ENCODE measurements around the gene LLGL1. TPM values are rescaled to one million over a fixed set of nuclear protein-coding genes. Genes with fewer than 3 reads are reported as not detected.

LLGL1 gene
- total RNA-seq, 1 donor from 2014 or later = 61.2 TPM

DNA sequence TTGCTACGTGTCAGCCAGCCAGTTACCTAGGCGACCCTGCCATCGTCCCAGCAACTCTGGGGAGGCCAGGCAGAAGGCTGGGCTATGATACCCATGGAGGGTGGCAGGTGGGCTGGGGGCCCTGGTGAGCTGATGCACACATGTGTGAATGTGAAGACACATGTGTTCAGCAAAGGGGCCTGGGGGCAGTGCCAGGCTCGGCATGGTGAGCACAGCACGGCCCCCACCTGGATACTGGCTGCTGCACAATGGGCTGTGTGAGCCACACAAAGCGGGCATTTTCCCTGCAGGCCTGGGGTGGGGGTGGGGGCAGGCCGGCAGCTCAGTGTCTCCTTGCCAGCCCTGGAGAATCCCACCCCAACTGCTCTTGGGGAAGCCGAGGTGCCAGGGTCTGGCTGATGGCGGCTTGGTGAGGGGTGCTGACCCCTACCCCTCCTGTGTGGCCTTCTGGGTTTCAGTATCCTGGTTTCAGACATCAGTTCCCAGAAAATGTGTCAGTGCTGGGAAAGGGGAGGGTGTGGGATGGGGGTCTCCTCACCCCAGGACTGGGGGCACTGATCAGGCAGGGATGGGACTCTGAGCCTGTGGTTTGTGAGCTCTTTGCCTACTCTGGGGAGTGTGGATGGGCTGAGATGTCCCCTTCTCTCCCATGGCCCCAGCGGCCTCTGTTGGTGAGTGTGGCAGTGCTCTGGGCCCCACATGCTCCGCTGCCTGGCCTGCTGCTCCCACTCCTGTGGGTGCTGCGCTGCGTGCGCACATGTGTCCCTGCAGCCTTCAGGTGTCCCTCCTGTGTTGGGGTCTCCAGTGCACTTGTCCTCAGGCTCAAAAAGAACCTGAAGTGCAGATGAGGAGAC lies 5.1 kb downstream of the LLGL1 start:
- H3K9me3 Mint-ChIP-seq = no peaks in the 10 kb centered on the region
- peaks cover 30% of the 10 kb centered on the region for H3K4me1 Mint-ChIP-seq (ENCODE audit: unreplicated experiment)
- H3K4me3 Mint-ChIP-seq = no peak overlapping the region
- DNase-seq (ENCODE audit: extremely low spot score, unreplicated experiment) = no peak
- no peaks in the 10 kb centered on the region for H3K27me3 Mint-ChIP-seq
- H3K36me3 Mint-ChIP-seq = no peaks in the 10 kb centered on the region
- TF ChIP-seq, protein P1, sequence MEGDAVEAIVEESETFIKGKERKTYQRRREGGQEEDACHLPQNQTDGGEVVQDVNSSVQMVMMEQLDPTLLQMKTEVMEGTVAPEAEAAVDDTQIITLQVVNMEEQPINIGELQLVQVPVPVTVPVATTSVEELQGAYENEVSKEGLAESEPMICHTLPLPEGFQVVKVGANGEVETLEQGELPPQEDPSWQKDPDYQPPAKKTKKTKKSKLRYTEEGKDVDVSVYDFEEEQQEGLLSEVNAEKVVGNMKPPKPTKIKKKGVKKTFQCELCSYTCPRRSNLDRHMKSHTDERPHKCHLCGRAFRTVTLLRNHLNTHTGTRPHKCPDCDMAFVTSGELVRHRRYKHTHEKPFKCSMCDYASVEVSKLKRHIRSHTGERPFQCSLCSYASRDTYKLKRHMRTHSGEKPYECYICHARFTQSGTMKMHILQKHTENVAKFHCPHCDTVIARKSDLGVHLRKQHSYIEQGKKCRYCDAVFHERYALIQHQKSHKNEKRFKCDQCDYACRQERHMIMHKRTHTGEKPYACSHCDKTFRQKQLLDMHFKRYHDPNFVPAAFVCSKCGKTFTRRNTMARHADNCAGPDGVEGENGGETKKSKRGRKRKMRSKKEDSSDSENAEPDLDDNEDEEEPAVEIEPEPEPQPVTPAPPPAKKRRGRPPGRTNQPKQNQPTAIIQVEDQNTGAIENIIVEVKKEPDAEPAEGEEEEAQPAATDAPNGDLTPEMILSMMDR (conservative IDR thresholded peaks at IDR 0.05) = no peak
- no peak overlapping the region for H3K27ac Mint-ChIP-seq

DNA sequence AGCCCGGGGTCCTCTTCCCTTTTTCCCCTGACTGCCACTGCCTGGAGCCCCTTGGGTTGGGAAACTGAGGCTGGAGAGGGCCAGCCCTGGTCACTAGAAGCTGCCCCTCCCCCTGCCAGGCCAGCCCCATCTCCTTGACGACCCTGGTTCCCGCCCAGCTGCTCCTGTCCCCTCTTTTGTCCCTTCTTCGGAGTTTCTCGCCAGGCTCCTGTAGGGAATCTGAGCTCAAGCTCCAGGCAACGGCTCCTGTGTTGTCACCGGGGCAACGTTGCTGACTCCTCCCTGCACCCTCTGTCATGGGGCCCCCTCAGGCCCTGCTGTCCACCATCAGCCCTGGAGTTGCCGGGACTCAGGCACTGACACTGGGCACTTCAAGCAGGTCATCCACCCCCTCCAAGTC lies 5.7 kb downstream of the LLGL1 start:
- Mint-ChIP-seq H3K4me3 (peak overlapping the region; percentile 68), H3K27me3 (no peaks in the 10 kb centered on the region), H3K36me3 (no peaks in the 10 kb centered on the region), H3K4me1 (ENCODE audit: unreplicated experiment) (peaks cover 30% of the 10 kb centered on the region), H3K27ac (no peak overlapping the region), H3K9me3 (no peaks in the 10 kb centered on the region)
- DNase-seq (ENCODE audit: extremely low spot score, unreplicated experiment) = no peak
- TF ChIP-seq, protein P1 (conservative IDR thresholded peaks at IDR 0.05) = no peak

DNA sequence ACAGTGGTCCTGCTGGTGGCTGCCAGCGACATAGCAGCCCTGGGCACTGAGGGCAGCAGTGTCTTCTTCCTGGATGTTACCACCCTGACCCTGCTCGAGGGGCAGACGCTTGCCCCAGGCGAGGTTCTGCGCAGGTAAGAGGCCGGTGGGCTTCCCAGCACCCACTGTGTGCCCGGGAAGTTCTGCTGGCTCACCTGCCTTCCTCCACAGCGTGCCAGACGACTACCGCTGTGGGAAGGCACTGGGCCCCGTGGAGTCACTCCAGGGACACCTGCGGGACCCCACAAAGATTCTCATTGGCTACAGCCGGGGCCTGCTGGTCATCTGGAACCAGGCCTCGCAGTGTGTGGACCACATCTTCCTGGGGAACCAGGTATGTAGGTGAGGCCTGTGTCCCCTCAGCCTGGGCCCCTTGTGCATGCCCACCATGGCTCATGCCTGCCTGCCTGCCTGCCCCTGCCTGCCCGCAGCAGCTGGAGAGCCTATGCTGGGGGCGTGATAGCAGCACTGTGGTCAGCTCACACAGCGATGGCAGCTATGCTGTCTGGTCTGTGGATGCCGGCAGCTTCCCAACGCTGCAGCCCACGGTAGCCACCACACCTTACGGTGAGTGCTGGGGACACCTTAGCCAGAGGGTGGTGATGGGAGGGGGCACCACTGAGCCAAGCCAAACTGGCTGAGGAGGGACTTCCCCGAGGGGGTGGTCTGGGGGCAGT lies 8.5 kb downstream of the LLGL1 start:
- Mint-ChIP-seq H3K4me1 (ENCODE audit: unreplicated experiment) (peaks cover 7% of the 10 kb centered on the region), H3K27me3 (no peaks in the 10 kb centered on the region), H3K36me3 (no peaks in the 10 kb centered on the region), H3K4me3 (no peak overlapping the region), H3K9me3 (no peaks in the 10 kb centered on the region), H3K27ac (no peak overlapping the region)
- TF ChIP-seq, protein P1 (conservative IDR thresholded peaks at IDR 0.05) = no peak
- no peak for DNase-seq (ENCODE audit: extremely low spot score, unreplicated experiment)

DNA sequence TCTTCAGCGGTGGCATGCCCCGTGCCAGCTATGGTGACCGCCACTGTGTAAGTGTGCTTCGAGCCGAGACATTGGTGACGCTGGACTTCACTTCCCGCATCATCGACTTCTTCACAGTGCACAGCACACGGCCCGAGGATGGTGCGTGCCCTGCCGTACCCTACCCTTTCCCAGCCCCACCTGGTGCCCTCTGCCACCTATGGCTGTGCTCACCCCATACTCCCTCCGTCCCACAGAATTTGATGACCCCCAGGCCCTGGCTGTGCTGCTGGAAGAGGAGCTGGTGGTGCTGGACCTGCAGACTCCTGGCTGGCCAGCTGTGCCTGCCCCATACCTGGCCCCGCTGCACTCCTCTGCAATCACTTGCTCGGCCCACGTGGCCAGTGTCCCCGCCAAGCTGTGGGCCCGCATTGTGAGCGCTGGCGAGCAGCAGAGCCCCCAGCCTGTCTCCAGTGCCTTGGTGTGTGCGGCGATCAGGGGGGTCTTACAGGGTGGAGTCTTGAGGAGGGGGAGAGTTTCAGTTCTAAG lies 9.5 kb downstream of the LLGL1 start:
- no peak for DNase-seq (ENCODE audit: extremely low spot score, unreplicated experiment)
- no peaks in the 10 kb centered on the region for H3K36me3 Mint-ChIP-seq
- TF ChIP-seq, protein P1 (conservative IDR thresholded peaks at IDR 0.05) = no peak
- H3K9me3 Mint-ChIP-seq = no peaks in the 10 kb centered on the region
- no peak overlapping the region for H3K4me3 Mint-ChIP-seq
- no peak overlapping the region for H3K27ac Mint-ChIP-seq
- no peaks in the 10 kb centered on the region for H3K27me3 Mint-ChIP-seq
- peaks cover 3% of the 10 kb centered on the region for H3K4me1 Mint-ChIP-seq (ENCODE audit: unreplicated experiment)

DNA sequence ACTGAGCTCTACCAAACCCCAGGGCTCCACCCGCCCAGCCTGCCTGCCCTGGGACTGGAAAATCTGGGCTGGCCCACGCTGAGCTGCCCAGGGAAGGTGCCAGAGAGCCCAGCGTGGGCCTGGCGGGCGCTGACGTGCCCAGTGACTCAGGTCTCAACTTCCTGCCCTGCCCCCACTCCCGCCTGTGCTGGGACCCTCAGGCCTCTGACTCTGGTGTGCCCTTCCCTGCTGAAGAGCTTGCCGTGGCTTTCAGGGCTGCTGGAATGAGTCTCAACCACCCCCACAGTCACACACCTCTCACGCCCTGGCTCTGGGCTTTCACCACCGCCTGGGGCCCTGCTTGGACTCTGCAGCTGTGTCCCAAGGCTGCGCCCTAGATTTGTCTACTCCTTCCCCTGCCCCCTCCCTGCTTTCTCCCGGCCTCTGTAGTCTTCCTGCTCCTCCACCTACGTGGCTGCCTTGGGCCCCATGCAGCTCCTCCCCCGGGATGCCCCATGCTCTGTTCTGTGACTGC lies 10.4 kb downstream of the LLGL1 start:
- H3K9me3 Mint-ChIP-seq = no peaks in the 10 kb centered on the region
- no peak overlapping the region for H3K27ac Mint-ChIP-seq
- no peaks in the 10 kb centered on the region for H3K36me3 Mint-ChIP-seq
- TF ChIP-seq, protein P1 (conservative IDR thresholded peaks at IDR 0.05) = no peak
- H3K27me3 Mint-ChIP-seq = no peaks in the 10 kb centered on the region
- peaks cover 3% of the 10 kb centered on the region for H3K4me1 Mint-ChIP-seq (ENCODE audit: unreplicated experiment)
- no peak for DNase-seq (ENCODE audit: extremely low spot score, unreplicated experiment)
- H3K4me3 Mint-ChIP-seq = no peak overlapping the region

All from type B pancreatic cell (in vitro differentiated cells).